CD4-positive, alpha-beta T cell treated with Interleukin-1 beta for 1 hour (primary cell): Measurements from ENCODE around the gene TMEM54.

ENCODE experiments used
- DNase-seq, 2 donors: peaks; one replicate each; pipeline ENCODE4 v3.0.0-alpha.2; 2020 to 2022

The TMEM54 gene

DNA sequence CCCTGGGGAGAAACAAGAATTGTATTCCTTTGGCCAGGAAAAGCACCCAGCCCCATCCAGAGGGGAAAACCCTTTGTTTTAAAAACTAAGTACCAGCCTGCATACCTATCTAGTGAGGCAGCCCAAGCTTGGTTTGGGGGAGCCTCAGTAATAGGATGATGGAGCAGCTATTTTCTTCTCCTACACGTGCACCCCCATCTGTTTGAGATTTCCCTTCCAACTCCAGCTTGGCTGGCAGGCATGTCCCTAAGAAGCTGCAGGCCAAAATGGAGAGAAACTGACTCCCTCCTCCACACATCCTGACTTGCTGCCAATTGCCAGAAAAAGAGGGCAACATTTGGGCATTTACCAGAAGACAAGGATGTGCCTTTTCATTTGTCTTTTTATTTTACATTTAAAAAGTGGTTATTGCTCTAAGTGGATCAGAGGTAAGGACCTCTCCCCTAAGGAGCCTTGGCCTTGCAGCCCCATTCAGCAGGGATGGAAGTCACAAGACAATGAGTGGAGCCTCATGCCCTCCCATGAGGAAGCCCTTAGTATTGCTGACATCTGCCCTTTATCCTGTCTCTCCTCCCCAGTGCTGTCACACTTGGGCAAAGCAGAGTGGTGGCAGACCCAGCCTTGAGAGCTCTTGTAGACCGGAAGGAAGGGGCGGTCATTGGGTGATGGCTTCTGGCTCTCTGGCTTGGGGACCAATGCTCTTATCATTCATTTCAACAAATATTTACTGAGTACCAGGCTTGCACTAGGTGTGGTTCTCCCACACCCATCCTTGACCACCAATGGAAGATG, 39.1 kb downstream of the TMEM54 start:
- no peak for DNase-seq

DNA sequence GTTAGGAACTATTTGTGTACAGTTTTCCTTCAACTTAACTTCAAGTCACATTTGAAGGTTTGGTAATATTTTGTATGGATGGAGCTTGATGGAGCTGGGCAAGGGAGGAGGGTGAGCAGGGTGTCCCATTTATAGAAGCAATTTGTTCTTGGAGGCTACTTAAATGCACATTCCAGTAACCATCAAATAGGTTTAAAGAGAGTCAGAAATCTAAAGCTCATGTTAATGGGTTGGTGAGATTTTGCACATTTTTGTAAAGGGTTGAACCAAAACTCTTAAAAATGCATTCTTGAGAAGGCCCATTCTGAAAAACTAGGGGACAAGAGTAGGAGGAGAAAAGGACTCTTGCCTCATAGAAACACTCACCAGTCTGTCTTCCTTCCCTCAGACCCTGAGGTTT, 40.6 kb downstream of the TMEM54 start:
- DNase-seq, result no peak

DNA sequence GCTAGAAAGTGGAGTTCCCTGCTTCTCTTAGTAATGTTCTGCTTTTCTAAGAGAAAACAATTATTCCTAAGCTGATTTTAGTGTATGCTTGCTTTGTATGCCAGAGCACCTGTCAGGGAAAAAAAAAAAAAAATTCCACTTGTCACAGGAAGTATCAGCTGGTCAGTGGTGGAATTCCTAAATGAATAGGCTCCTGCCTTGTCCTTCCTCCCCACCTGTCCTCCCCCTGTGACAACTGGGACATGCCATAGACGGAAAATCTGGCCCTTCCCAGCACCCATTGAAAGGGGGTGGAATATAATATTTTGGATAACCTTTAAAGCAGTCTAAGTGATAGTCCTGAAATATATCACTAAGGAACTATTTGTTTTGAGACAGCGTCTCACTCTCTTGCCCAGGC, 41.3 kb downstream of the TMEM54 start:
- DNase-seq, result no peak

DNA sequence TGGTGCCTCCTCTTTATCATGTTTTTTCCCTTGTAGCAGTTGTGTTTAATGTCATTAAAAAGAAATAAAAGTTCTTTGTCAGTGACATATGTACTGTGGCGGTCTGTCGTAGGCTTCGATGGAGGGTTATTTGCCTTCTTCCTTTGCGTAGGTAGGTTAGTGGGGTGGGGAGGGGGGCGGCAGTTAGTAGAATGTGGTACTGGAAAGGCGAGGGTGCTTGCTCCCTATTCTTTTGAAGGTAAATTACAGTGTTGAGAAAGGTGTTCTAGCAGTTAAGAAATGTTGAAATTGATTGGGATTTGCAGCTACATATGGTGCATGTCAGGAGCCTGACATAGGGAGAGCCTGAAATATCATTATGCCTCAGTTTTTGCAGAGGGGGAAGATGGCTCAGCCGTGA, 42.4 kb downstream of the TMEM54 start:
- DNase-seq, result no peak

DNA sequence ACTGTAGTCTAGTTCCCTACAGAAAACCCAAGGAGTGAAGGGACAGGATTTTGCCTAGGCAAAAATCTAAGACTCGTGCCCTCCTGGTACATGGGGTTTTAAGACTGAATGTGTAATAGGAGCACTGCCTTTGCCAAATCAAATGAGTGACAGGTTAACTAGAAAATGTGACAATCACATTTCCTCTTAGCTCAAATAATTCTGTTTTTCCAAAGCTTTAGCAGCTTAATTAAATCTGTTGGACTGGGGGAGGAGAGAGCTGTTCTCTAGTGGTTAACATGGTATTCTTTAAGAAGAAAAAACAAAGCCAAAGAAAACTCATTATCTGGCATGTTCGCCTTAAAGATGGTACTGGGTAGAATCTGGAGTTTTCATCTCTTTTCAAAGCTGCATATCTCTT, 43.1 kb downstream of the TMEM54 start:
- no peak for DNase-seq

DNA sequence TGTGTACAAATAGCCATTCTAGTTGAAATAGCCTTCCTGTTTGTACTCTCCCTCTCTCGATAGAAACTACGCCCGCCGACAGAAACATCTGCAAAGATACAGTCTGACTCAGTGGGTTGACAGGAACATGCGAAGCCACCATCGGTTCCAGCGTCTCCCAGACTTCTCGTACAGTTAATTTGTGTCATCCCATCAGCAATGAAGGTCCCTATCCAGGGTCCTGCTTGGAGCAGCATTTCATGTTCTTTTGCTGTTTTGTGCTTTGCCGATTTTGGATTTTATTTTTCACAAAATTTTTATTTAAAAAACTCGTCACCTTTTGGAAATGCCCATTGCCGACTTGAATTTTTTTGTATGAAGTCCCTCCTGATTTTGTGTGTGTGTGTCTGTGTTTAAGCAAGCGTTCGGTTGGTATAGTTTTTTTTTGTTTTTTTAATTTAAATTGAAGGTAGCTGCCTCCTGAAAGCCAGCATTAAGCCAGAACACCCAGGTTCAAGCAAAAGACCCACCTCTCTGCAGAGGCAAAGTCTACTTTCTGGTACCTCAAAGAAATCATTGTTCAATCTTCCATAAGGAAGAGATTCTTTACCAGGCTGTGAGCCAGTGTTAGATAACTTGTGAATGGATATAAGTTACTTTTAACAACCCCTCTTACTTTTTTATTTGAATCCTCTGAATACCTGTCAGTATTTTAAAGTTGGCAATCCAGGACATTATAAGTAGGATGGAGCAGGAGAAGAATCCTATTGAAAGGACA, 45.1 kb downstream of the TMEM54 start:
- DNase-seq, result no peak

DNA sequence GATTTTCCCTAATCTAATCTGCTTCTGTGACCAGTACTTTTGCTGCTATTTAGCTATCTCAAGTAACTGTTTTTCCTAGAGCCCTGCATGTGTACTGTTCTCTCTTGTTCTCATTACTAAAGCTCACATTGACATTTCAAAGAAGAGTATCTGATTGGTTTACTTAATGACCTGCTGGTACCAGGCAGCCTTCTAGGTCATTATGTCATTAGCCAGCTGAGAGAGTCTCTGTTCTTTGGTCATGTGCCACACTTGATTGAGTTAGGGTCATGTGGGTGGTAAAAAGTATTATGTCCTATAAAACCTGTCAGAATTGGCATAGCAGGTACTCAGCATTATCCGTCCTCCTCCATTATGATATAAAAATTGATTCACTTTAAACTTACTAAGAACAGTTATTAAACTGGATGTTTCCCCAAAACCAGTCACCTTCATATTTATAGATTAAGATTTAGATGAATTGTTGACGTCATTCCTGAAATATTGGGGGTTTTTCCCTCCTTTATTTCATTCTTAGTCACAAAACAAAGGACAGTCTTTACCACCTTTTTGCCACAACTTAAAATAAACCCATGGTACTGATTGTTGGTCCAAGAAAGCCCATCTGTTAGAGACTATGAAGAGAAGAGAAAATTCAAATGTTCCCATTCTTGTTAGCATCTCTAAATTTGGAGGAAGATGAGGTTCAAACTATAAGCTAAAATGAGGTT, 52.7 kb downstream of the TMEM54 start:
- no peak for DNase-seq
